GM23248 (cell line): ENCODE results near the gene TSPAN2.

Experiments used
- EZH2 ChIP-seq: fragments of 200-600 bp; sonication (generic); IDR thresholded peaks from 2 replicates; pipeline ENCODE4 v1.6.1; 2018; ENCODE audit warnings: antibody characterized with exemption, mild to moderate bottlenecking; ENCODE audit not compliant: insufficient read depth, poor library complexity, severe bottlenecking
- EZH2phosphoT487 ChIP-seq: fragments of 200-600 bp; sonication (generic); IDR thresholded peaks from 2 replicates; pipeline ENCODE4 v1.6.1; 2018; ENCODE audit warnings: antibody characterized with exemption, moderate library complexity, mild to moderate bottlenecking, low read depth; ENCODE audit not compliant: insufficient read depth

DNA sequence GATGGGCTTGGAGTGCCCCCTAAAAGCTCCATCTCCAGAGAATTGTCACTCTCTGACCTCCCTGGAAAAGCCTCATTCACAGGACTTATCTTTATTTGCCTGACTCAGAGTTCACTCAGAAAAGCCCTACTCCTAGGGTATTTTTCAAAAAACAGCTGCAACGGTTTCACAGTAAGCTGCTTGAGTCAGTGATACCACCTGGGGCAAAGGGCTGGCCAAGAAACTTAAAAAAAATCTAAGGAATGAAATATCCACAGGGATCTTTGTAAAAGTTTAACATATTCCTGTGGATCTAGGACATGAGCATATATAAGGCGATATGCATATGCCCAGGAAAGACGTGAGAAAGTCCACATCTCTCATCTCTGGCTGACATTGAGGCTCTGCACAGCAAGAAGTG, 33.8 kb upstream of the TSPAN2 start:
- TF ChIP-seq EZH2 (no peak), EZH2phosphoT487 (no peak)
